H9 (cell line): ENCODE data around the gene BUB1. TPM values are rescaled to one million over a fixed set of nuclear protein-coding genes. Genes with fewer than 3 reads are reported as not detected.

ENCODE experiments used
- DNase-seq: peaks from one replicate; pipeline ENCODE4 v3.0.0-alpha.2; 2017
- H2AFZ ChIP-seq: one replicate; pipeline ENCODE4 v1.6.1; 2013; ENCODE audit warnings: mild to moderate bottlenecking, low read length, control low read depth, moderate library complexity
- H2AK5ac ChIP-seq: 2 replicates; pipeline ENCODE4 v1.6.1; 2013; ENCODE audit warnings: low read length, control low read depth, mixed read lengths; ENCODE audit not compliant: insufficient read length
- H2BK120ac ChIP-seq: one replicate; pipeline ENCODE4 v1.6.1; 2013; ENCODE audit warnings: low read depth, mild to moderate bottlenecking, low read length, control low read depth, inconsistent platforms; ENCODE audit not compliant: poor library complexity, severe bottlenecking
- H2BK12ac ChIP-seq: 2 replicates; pipeline ENCODE4 v1.6.1; 2013; ENCODE audit warnings: low read length, control low read depth, mixed read lengths, low read depth; ENCODE audit not compliant: insufficient read length
- H2BK15ac ChIP-seq: 2 replicates; pipeline ENCODE4 v1.6.1; 2013; ENCODE audit warnings: low read depth, low read length, control low read depth
- H2BK20ac ChIP-seq: one replicate; pipeline ENCODE4 v1.6.1; 2013; ENCODE audit warnings: low read depth, mild to moderate bottlenecking, low read length, control low read depth, inconsistent platforms; ENCODE audit not compliant: poor library complexity, severe bottlenecking
- H2BK5ac ChIP-seq: 2 replicates; pipeline ENCODE4 v1.6.1; 2013; ENCODE audit warnings: low read length, control low read depth, mixed read lengths; ENCODE audit not compliant: insufficient read length
- H3K14ac ChIP-seq: 2 replicates; pipeline ENCODE4 v1.6.1; 2013; ENCODE audit warnings: low read length, control low read depth; ENCODE audit not compliant: insufficient read depth
- H3K18ac ChIP-seq: 2 replicates; pipeline ENCODE4 v1.6.1; 2013; ENCODE audit warnings: low read depth, mild to moderate bottlenecking, mixed read lengths, low read length, control low read depth; ENCODE audit not compliant: insufficient read length
- H3K23ac ChIP-seq: 2 replicates; pipeline ENCODE4 v1.6.1; 2013; ENCODE audit warnings: low read length, control low read depth, mixed read lengths, low read depth; ENCODE audit not compliant: insufficient read length
- H3K23me2 ChIP-seq: 2 replicates; pipeline ENCODE4 v1.6.1; 2013; ENCODE audit warnings: low read depth, mild to moderate bottlenecking, mixed read lengths, low read length, control low read depth; ENCODE audit not compliant: insufficient read length, poor library complexity, severe bottlenecking
- H3K27ac ChIP-seq: 2 replicates; pipeline ENCODE4 v1.5.1; 2013; ENCODE audit warnings: low read length, control low read depth, mixed read lengths, low read depth; ENCODE audit not compliant: insufficient read length
- H3K27me3 ChIP-seq: 2 replicates; pipeline ENCODE4 v1.6.1; 2013; ENCODE audit warnings: low read length, control low read depth, inconsistent platforms; ENCODE audit not compliant: insufficient read depth
- H3K4ac ChIP-seq: 2 replicates; pipeline ENCODE4 v1.6.1; 2013; ENCODE audit warnings: low read depth, mild to moderate bottlenecking, control low read depth, inconsistent platforms, low read length, moderate library complexity
- H3K4me1 ChIP-seq: 2 replicates; pipeline ENCODE4 v1.6.1; 2013; ENCODE audit warnings: low read length, control low read depth, inconsistent platforms; ENCODE audit not compliant: insufficient read depth
- H3K4me2 ChIP-seq: 2 replicates; pipeline ENCODE4 v1.6.1; 2013; ENCODE audit warnings: low read length, control low read depth, mixed read lengths; ENCODE audit not compliant: insufficient read length, insufficient read depth
- H3K56ac ChIP-seq: 2 replicates; pipeline ENCODE4 v1.6.1; 2013; ENCODE audit warnings: low read depth, mild to moderate bottlenecking, mixed read lengths, low read length, control low read depth; ENCODE audit not compliant: insufficient read length
- H3K79me1 ChIP-seq: 2 replicates; pipeline ENCODE4 v1.6.1; 2013; ENCODE audit warnings: low read depth, mild to moderate bottlenecking, moderate library complexity, low read length, control low read depth, inconsistent platforms; ENCODE audit not compliant: insufficient read depth, poor library complexity, severe bottlenecking
- H3K79me2 ChIP-seq: 2 replicates; pipeline ENCODE4 v1.6.1; 2013; ENCODE audit warnings: low read length, control low read depth, inconsistent platforms; ENCODE audit not compliant: insufficient read depth
- H3K9ac ChIP-seq: 2 replicates; pipeline ENCODE4 v1.6.1; 2013; ENCODE audit warnings: low read length, control low read depth, mixed read lengths; ENCODE audit not compliant: insufficient read length; ENCODE audit errors: extremely low read depth
- H3K9me3 ChIP-seq: one replicate; pipeline ENCODE4 v1.6.1; 2013; ENCODE audit warnings: low read depth, low read length, inconsistent platforms; ENCODE audit not compliant: control insufficient read depth
- H3T11ph ChIP-seq: one replicate; pipeline ENCODE4 v1.6.1; 2013; ENCODE audit warnings: mild to moderate bottlenecking, low read length, control low read depth, inconsistent platforms
- H4K20me1 ChIP-seq: one replicate; pipeline ENCODE4 v1.6.1; 2013; ENCODE audit not compliant: control insufficient read depth, insufficient read length, insufficient read depth
- H4K5ac ChIP-seq: 2 replicates; pipeline ENCODE4 v1.6.1; 2013; ENCODE audit warnings: low read depth, mild to moderate bottlenecking, mixed read lengths, low read length, control low read depth; ENCODE audit not compliant: insufficient read length
- H4K8ac ChIP-seq: replicated peaks from 2 replicates; pipeline ENCODE4 v1.6.1; 2013; ENCODE audit warnings: low read length, control low read depth, mixed read lengths, low read depth; ENCODE audit not compliant: insufficient read length
- H4K91ac ChIP-seq: 2 replicates; pipeline ENCODE4 v1.6.1; 2013; ENCODE audit warnings: low read depth, mild to moderate bottlenecking, moderate library complexity, mixed read lengths, low read length, control low read depth; ENCODE audit not compliant: insufficient read length
- H3K27ac Mint-ChIP-seq, 3 experiments: 2 replicates in 2 of 3; 3 replicates in 1 of 3; pipeline ENCODE4 v1.8.0; 2020 to 2021; ENCODE audit warnings: mixed read lengths in 3 of 3, mild to moderate bottlenecking in 1 of 3, moderate library complexity in 1 of 3
- H3K27me3 Mint-ChIP-seq: 2 replicates; pipeline ENCODE4 v1.8.0; 2021; ENCODE audit warnings: low read depth, mild to moderate bottlenecking, moderate library complexity, mixed read lengths
- H3K36me3 Mint-ChIP-seq, 3 experiments: 2 replicates in 2 of 3; 3 replicates in 1 of 3; pipeline ENCODE4 v1.8.0; 2020 to 2021; ENCODE audit warnings: low read depth in 3 of 3, mixed read lengths in 3 of 3; ENCODE audit not compliant: insufficient read depth in 1 of 3
- H3K4me1 Mint-ChIP-seq, 2 experiments: 2 replicates each; pipeline ENCODE4 v1.8.0; 2020; ENCODE audit warnings: mixed read lengths in 2 of 2
- H3K4me3 Mint-ChIP-seq, 2 experiments: 2 replicates in 1 of 2; 3 replicates in 1 of 2; pipeline ENCODE4 v1.8.0; 2020 to 2021; ENCODE audit warnings: mild to moderate bottlenecking in 2 of 2, mixed read lengths in 2 of 2, moderate library complexity in 1 of 2
- H3K9me3 Mint-ChIP-seq, 2 experiments: 2 replicates in 1 of 2; 3 replicates in 1 of 2; pipeline ENCODE4 v1.8.0; 2020; ENCODE audit warnings: mild to moderate bottlenecking in 2 of 2, mixed read lengths in 2 of 2, moderate library complexity in 1 of 2
- CTCF ChIP-seq: fragments of 200-600 bp; sonication (generic); conservative IDR thresholded peaks from 3 replicates; pipeline ENCODE4 v1.8.0; 2021; ENCODE audit warnings: antibody characterized with exemption, mild to moderate bottlenecking
- WGBS: extraction: QIAGEN DNeasy Blood & Tissue Kit; methylation state at CpG from one replicate; pipeline ENCODE4 v1.1.7; 2013; ENCODE audit warnings: missing lambda C conversion rate, low lambda C conversion rate, mixed read lengths; ENCODE audit not compliant: insufficient read length; ENCODE audit errors: extremely low coverage; 5-methylcytosine and 5-hydroxymethylcytosine counted together
- total RNA-seq: library from RNA; stranded (reverse); gene quantifications from 2 replicates; pipeline ENCODE4 v1.2.1, GENCODE V29; 2021

BUB1 gene
- total RNA-seq, 1 experiment from 2014 or later = 144 TPM

GRCh38 chr2:110720547-110720946, 42.7 kb upstream of the BUB1 start:
- Histone ChIP-seq H3K79me2 (no peaks in the 10 kb centered on the region), H3K56ac (no peak overlapping the region), H3K18ac (no peak overlapping the region), H3K79me1 (no peaks in the 10 kb centered on the region), H2BK20ac (no peak overlapping the region), H2BK15ac (no peak overlapping the region), H3K14ac (no peak overlapping the region), H3K27me3 (no peaks in the 10 kb centered on the region), H3K9me3 (no peaks in the 10 kb centered on the region), H3K23ac (no peak overlapping the region), H2BK12ac (no peak overlapping the region), H3K4me2 (no peak overlapping the region), H4K20me1 (no peaks in the 10 kb centered on the region), H3K23me2 (no peaks in the 10 kb centered on the region), H4K5ac (no peak overlapping the region), H3K27ac (no peak overlapping the region), H3T11ph (no peak overlapping the region), H2BK5ac (no peak overlapping the region), H4K8ac (no peak overlapping the region), H3K4me1 (no peaks in the 10 kb centered on the region), H2BK120ac (no peak overlapping the region), H3K9ac (no peak overlapping the region), H2AK5ac (no peak overlapping the region), H2AFZ (no peak overlapping the region), H4K91ac (no peak overlapping the region), H3K4ac (no peak overlapping the region)
- peaks cover 5 to 23% of the 10 kb centered on the region in 2 experiments; a peak in 3 of 4 replicates for H3K4me1 Mint-ChIP-seq
- H3K9me3 Mint-ChIP-seq = no peaks in the 10 kb centered on the region
- no peak overlapping the region for H3K27ac Mint-ChIP-seq
- H3K27me3 Mint-ChIP-seq = peaks cover 3% of the 10 kb centered on the region; the same call in 1 of the 2 replicates
- no CpG with 5 or more reads among the region's 5 CpGs for WGBS
- H3K36me3 Mint-ChIP-seq = no peaks in the 10 kb centered on the region
- no peak for DNase-seq
- TF ChIP-seq CTCF = no peak
- H3K4me3 Mint-ChIP-seq = no peak overlapping the region
